CD4-positive, alpha-beta T cell treated with Interleukin-6 for 4 hours (primary cell): ENCODE measurements around the gene YPEL2.

Experiments used
- DNase-seq: peaks from one replicate; pipeline ENCODE4 v3.0.0-alpha.2; 2020; ENCODE audit warnings: mixed read lengths

The YPEL2 gene

DNA sequence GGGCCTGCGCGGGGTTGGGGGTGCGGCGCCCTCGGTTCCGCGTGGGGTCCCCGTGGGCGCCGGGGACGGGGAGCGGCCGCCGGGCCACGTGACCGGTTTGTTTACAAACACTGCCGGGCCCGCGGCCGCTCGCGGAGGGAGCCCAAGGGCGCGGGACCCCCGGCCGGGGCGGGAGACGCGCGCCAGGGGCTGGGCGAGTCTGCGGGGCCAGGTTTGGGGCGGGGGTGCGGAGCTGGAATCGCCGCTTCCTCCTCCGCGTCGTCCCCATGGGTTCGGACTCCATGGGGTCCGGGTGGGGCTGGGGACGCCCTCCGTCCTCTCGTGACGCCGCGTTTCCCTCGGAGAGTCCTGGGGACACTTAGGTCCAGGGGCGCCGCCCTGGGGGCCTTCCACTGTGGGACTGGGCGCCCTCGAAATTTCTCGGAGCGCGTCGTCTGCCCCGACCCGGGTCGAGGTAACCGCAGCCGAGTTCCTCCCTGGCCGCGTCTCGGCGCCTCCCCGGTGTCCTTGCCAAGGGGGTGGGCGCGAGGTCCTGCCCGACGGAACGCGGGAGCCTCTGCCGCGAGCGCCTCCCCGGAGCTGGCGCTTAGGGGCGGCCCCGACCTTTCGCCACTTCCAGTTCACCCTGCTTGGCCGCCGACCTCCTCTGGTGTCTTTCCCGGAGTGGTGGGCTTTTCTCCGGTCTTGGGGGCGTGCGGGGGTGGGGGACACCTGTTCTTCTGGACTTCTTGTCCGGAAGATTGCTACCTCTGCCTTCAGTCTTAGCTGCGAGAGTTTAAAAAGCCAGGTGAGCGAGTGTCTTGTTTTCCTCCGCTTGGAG, 684 bp downstream of the YPEL2 start:
- DNase-seq: peak; percentile 46

GRCh38 chr17:59332749-59333377, 1.4 kb downstream of the YPEL2 start:
- peak; percentile 31 for DNase-seq

DNA sequence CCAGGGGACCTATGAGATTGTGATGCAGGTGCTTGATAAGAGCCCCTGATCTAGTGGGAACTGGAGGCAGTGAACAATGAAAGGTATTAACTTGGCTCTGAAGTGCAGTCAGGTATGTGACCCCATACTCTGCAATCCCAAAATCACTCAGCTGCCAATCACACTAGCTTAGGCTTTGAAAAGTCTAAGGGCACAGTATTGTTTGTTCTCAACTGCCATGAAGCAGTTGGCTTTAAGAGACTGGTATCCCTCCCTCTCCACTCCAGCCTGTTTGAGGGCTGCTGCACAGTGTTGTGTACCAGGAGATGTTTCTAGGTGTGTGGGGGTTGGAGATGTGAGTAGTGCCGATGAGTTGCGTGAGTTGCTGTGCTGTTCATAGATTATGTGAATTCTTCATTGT, 2.4 kb downstream of the YPEL2 start:
- DNase-seq: no peak

GRCh38 chr17:59335685-59336084, 4.2 kb downstream of the YPEL2 start:
- DNase-seq: no peak

GRCh38 chr17:59337741-59338299, 6.4 kb downstream of the YPEL2 start:
- DNase-seq: no peak

DNA sequence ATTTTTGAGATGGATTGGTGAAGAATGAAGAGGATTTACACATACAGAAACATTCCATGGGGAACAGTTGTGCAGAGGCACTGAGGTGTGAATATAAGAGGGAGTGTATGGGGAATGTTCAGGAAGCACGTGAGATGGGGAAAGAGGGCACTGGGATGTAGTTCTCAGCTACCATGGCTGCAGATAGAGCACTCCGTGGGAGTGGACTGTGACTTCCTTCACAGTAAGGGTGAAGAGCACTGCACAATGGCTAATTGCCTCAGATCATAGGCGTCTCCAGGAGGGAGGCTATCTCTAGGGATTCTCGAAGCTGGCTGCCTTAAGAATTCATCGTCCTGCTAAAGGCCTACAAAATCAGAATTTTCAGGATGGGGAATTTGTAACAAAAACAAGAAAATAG, 7.0 kb downstream of the YPEL2 start:
- no peak for DNase-seq

DNA sequence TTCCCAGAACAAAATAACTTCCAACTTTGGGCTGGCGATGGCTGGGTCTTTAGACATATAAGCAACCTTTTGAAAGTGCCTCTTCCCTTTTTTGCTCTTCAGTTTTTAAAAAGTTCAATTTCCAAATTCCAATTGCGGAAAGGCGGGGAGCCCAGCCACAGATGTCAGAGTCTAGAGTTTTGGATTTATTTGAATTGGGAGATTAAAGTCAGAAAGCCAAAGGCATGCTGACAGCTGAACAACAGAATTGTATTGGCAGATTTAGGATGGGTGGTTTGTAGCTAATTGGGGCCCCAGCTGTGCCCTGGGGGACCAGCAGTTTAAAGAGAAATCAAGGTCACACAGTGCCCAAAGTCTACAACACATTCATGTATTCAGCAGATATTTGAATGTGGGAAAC, 10.5 kb downstream of the YPEL2 start:
- no peak for DNase-seq

DNA sequence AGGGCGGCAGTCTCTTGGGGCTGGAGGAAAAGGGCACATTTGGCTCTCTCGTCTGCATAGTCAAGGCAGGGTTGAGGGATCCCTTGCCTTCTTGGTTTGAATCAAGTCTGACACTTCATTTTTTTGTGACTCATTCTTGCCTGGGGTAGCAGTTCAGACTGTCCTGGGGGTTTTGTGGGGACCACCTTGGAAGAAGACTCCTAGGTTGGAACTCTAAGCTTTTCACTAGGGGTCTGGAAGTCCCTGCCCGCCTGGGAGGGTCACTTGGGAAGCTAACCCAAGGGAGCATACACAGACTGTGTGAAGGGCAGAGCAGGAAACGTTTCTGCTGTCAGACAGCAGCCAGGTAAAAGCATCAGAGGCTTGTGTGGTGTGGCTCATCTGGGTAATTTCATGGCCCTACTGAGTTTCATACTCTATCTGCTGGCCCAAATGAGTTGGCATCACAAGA, 11.3 kb downstream of the YPEL2 start:
- DNase-seq: peak; percentile 32

GRCh38 chr17:59345476-59345875, 14.0 kb downstream of the YPEL2 start:
- no peak for DNase-seq

GRCh38 chr17:59346341-59346740, 14.9 kb downstream of the YPEL2 start:
- DNase-seq: no peak

DNA sequence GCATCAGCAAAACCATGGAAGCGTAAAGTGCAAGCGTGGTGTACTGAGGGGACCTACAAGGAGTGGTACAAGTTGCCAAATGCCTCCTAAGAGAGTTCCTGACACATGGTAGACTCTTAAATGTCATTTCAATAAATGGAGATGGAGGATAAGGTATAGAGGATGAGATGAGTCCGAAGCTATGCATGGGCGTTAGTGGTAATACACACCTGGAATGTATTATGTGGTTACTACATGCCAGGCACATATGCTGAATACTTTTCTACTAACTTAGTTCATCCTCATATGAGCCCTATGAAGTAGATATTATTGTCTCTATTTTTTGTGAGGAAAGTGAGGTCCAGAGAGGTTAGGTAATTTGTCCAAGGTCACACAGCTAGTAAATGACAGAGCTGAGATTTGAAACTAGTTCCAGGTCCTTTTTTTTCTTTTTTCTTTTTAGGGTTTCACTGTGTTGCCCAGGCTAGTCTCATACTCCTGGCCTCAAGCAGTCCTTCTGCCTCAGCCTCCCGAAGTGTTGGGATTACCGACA, 15.5 kb downstream of the YPEL2 start:
- no peak for DNase-seq

DNA sequence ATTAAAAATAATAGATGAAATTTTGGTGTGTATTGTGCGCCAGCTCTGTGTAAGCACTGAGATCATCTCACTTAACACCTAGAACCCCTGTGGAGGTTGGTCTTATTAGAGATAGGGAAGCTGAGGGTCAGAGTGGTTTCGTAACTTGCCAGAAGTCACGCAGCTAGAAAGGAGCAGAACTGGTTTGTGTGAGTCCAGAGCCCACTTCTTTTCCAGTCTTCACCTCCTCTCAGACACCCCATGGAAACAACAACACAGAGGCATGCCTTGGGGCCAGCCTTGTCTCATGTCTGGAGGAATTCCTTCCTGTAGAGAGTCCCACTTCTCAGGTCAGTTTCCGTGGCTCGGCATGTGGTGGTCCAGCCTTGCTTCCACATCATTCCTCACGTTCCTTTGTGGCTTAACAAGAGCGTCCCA, 16.5 kb downstream of the YPEL2 start:
- no peak for DNase-seq

DNA sequence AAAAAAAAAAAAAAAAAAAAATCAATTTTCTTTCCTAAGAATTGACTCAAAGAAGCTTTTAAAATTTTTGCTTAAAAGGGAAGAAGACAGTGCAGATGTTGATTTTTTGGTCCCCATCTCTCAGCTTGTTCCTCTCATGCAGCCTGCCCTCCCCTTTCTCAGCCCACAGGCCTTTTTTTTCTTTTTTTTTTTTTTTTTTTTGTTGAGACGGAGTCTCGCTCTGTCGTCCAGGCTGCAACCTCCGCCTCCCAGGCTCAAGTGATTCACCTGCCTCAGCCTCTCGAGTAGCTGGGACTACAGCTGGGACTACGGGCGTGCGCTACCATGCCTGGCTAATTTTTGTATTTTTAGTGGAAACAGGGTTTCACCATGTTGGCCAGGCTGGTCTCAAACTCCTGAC, 17.7 kb downstream of the YPEL2 start:
- DNase-seq: no peak

- peak; percentile 56 for DNase-seq
These were observed 21.8 kb downstream of the YPEL2 start for GRCh38 chr17:59353106-59353854.

DNA sequence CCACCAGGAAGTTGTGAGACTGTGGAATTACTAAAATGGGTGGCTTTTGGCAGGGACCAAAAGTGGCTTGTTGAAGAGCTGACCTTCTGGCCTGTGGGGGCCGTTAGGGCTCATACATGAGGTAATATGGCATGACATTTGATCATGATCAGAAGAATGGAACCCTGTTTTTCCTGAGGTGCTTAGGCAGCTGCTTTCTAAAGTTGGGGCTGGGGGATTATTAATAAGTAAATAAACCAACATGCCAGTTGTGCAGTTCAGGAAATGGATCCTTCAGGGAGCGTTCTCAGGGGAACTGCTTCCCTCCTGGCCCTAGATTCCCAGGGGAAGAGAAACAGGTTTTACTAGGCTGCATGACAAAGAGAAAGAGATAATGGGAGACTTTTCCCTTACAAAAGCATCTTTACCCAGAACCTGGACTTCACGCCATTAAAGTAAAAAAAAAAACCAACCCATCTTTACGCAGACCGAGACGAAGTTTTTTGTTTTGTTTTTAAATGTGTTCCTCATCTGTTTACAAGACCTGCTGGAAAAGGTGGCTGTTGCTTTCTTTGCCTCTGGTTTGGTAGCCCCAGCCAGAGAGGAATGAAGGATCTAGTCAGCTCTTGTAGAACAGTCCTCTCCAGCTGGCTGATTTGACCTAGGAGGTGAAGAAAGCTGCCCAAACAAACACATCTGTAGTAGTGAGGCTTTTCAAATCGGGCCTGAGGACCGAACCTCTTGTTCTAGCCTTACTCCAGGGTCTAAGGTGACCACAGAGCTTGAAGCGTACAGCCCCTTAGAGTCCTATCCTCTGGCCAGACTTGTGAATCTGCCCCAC, 22.7 kb downstream of the YPEL2 start:
- no peak for DNase-seq

GRCh38 chr17:59355030-59355701, 23.7 kb downstream of the YPEL2 start:
- DNase-seq: no peak

DNA sequence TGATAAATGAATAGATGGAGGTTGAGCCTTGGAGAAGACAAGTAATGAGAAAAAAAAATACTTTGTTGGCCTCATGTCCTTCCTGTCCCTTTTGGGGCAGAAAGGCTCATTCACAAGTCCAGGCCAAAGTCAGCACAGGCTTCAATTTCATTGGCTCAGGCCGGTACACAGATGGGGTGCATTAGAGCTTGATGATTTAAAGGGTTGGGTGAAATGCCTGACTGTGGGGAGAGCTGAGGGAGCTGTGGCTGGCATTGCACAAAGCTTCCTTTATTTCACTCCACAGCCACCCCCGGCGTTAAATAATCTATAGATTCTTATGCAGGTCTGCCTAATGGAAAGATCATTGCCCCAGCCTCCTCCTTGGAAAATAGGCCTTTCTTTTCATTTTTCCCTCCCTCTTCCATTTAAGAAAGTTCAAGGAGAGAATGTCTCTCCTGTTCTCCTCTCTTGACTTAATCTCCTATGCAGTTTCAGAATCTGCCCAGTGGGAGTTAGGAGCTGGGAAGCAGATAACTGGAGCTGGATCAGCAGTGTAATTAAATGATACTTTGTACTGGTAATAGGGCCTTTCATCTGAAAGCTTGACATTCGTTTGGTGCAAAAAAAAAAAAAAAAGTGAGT, 24.4 kb downstream of the YPEL2 start:
- no peak for DNase-seq

DNA sequence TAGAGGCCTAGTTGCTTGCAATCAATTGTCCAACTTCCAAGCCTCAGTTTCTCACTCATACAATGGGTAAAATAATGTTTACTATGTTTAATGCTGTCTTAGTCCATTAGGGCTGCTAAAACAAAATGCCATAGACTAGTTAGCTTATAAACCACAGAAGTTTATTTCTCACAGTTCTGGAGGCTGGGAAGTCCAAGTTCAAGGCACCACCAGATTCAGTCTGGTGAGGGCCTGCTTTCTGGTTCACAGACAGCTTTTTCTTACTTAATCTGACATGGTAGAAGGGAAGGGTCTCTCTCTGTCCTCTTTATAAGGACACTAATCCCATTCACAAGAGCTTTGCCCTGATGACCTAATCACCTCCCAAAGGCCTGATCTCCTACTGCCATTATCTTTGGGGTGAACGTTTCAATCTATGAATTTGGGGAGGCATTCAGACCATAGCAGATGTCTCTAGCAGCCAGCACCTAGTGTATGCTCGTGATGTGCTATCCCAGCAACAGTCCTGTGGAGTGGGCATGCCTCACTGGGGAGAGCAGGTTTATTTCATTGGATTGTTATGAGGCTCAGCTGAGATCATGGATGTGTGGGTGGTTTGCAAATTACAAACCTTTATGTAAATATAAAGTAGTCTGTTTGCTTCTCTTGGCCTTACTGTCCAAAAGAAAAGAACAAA, 25.2 kb downstream of the YPEL2 start:
- no peak for DNase-seq

DNA sequence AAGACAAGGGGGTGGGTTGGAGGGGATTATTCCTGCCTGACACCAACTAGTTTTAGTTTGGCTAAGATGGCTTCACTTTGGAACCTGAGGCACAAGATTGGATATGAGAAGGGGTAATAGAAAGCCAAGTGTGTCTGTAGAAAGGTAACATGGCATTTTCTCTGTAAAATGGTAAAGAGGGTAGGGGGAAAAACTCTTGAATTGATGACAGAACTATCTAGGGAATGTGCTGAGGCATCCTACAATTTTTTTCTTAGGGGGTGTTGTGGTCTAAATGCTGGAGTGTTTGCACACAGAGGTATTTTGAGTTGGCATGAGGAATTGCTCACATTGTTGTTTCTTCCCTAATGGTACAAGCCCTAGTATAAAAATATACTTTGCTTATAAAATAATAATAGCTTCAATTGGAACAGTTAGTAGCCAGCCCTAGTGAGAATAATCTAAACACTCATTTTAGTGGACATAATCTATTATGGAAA, 25.8 kb downstream of the YPEL2 start:
- no peak for DNase-seq

DNA sequence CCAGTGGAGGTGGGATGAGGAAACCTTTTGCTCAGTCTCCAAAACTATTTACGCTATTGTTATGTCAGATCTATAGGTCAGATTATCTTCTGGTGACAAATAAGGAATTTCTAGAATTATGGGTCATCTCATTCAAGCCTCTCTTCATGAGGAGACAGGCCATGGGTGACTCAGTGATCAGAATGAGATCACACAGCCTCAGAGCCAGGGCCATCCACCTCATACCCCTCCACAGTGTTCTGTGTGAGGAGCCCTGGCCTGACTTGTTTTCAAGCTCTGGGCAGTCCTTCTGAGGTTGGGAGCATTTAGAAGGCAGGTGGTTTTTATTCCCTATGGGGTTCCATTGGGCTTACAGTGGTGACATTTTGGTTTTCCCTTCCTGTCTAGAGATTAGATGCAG, 26.5 kb downstream of the YPEL2 start:
- DNase-seq: no peak
